ENCODE data around the gene ADAD2. TPM values are rescaled to one million over a fixed set of nuclear protein-coding genes. Genes with fewer than 3 reads are reported as not detected.
A peak's percentile ranks its signal among the peaks of the same experiment; 100 is the strongest.

Gene ADAD2
- total and polyA plus RNA-seq, 10 of the 15 experiments (the other 5 are each of a cell fraction or from before 2014, with no cell fraction given), result 0.44 to 0.68 (median 0.51) TPM; not detected in 7

GRCh38 chr16:84155771-84156170 is 35.2 kb upstream of the ADAD2 start:
- FAIRE-seq (no peak), ATAC-seq (no peak), DNase-seq (ENCODE audit: low read depth, low spot score) (no peak)
- Histone ChIP-seq H3K9ac (ENCODE audit: control insufficient read depth, insufficient read depth, low read length) (no peak overlapping the region), H2AFZ (ENCODE audit: control insufficient read depth, low read depth, low read length) (no peak overlapping the region), H3K4me1 (ENCODE audit: control insufficient read depth, insufficient read depth, low read length) (no peaks in the 10 kb centered on the region), H3K4me2 (ENCODE audit: control insufficient read depth, insufficient read depth) (no peak overlapping the region), H3K79me2 (ENCODE audit: control insufficient read depth, insufficient read depth, low read length) (no peaks in the 10 kb centered on the region), H3K27me3 (replicated peaks in 1 of 2; ENCODE audit: control insufficient read depth in 2 of 2, insufficient read depth in 2 of 2, low read length in 1 of 2) (peaks cover 0 to 2% of the 10 kb centered on the region in 2 experiments; a peak in 1 of 4 replicates), H3K27ac (ENCODE audit: control insufficient read depth, insufficient read depth) (no peak overlapping the region), H3K4me3 (no peak overlapping the region), H4K20me1 (ENCODE audit: control insufficient read depth, insufficient read depth) (no peaks in the 10 kb centered on the region), H3K9me3 (replicated peaks; ENCODE audit: control insufficient read depth, insufficient read depth, low read length) (no peaks in the 10 kb centered on the region), H3K36me3 (ENCODE audit: control insufficient read depth in 2 of 2, insufficient read depth in 2 of 2, low read length in 1 of 2) (no peaks in the 10 kb centered on the region)
- SMC1A ChIA-PET (ENCODE audit: uncharacterized antibody, unreplicated experiment), result interaction anchor here (0.7 kb wide), 1 partner anchor 25 kb away, joined by 3 read pairs; no protein-coding TSS in a partner anchor
- TF ChIP-seq CHD2 (IDR thresholded peaks at IDR 0.05; ENCODE audit: borderline replicate concordance, low read depth, low read length) (no peak), KDM1A (IDR thresholded peaks at IDR 0.05; ENCODE audit: borderline replicate concordance) (no peak)
- RAD21 ChIA-PET (ENCODE audit: unreplicated experiment), result no interaction called here
- no TSS peak for BruUV-seq (replicated peaks)
- CTCF ChIA-PET, result interaction anchor here (0.8 to 1.4 kb wide), 3 partner anchors 12 to 90 kb away, joined by 3 to 5 read pairs (median 3); partner anchors contain the start of gene TAF1C
- POLR2A ChIA-PET, result no interaction called here
- intact Hi-C loops (cut with micrococcal nuclease; ENCODE audit: unreplicated experiment), result no loop called here
- WGBS (ENCODE audit: insufficient coverage, insufficient replicate concordance, low lambda C conversion rate, missing lambda C conversion rate), result 46% methylated on average over 6 of the region's 6 CpGs
- in situ Hi-C loops (cut with MboI), result no loop called here

DNA sequence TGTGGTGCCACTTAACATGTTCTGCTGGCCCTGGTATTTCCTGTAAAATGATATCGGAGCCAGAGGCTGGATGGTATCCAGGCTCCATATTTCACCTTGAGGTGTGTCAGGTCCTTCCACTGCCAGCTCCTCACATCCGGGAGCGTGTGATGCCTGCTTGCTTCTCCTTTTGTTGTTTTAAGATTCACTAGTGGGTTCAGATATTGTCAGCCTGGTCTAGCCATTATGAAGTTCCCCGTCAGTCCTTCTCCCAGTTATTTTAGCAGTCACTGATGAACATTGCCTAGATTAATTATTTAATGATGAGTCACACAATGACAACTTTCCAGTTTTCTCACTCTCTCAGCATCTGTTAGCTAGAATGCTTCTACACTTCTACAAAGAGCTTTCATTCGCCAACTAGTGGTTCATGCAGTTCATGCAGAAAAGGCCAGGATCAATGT is 34.6 kb upstream of the ADAD2 start:
- no TSS peak for BruUV-seq (replicated peaks)
- ChIA-PET CTCF (interaction anchor here (0.8 to 1.4 kb wide), 3 partner anchors 11 to 90 kb away, joined by 3 to 5 read pairs (median 3); partner anchors contain the start of gene TAF1C), SMC1A (ENCODE audit: uncharacterized antibody, unreplicated experiment) (no interaction called here), POLR2A (no interaction called here), RAD21 (ENCODE audit: unreplicated experiment) (interaction anchor here (0.7 kb wide), 1 partner anchor 52 kb away, joined by 4 read pairs; no protein-coding TSS in a partner anchor)
- Histone ChIP-seq H3K36me3 (ENCODE audit: control insufficient read depth in 2 of 2, insufficient read depth in 2 of 2, low read length in 1 of 2) (no peaks in the 10 kb centered on the region), H3K4me3 (no peak overlapping the region), H2AFZ (ENCODE audit: control insufficient read depth, low read depth, low read length) (no peak overlapping the region), H3K79me2 (ENCODE audit: control insufficient read depth, insufficient read depth, low read length) (no peaks in the 10 kb centered on the region), H3K9me3 (replicated peaks; ENCODE audit: control insufficient read depth, insufficient read depth, low read length) (no peaks in the 10 kb centered on the region), H3K27ac (ENCODE audit: control insufficient read depth, insufficient read depth) (no peak overlapping the region), H3K4me2 (ENCODE audit: control insufficient read depth, insufficient read depth) (no peak overlapping the region), H3K4me1 (ENCODE audit: control insufficient read depth, insufficient read depth, low read length) (no peaks in the 10 kb centered on the region), H4K20me1 (ENCODE audit: control insufficient read depth, insufficient read depth) (no peaks in the 10 kb centered on the region), H3K27me3 (replicated peaks in 1 of 2; ENCODE audit: control insufficient read depth in 2 of 2, insufficient read depth in 2 of 2, low read length in 1 of 2) (peaks cover 0 to 2% of the 10 kb centered on the region in 2 experiments; a peak in 1 of 4 replicates), H3K9ac (ENCODE audit: control insufficient read depth, insufficient read depth, low read length) (no peak overlapping the region)
- FAIRE-seq, result peak; percentile 18
- in situ Hi-C loops (cut with MboI) (no loop called here), intact Hi-C loops (cut with micrococcal nuclease; ENCODE audit: unreplicated experiment) (no loop called here)
- WGBS (ENCODE audit: insufficient coverage, insufficient replicate concordance, low lambda C conversion rate, missing lambda C conversion rate), result 66% methylated on average over 5 of the region's 5 CpGs
- ATAC-seq, result no peak; the same call in 2 of the 3 replicates
- no peak for DNase-seq (ENCODE audit: low read depth, low spot score)
- TF ChIP-seq CTCF (IDR thresholded peaks at IDR 0.05 in 2 of 3, conservative IDR thresholded peaks at IDR 0.05 in 1 of 3; ENCODE audit: control insufficient read depth in 2 of 3, extremely low read depth in 1 of 3, insufficient read depth in 1 of 3, low read depth in 3 of 3, low read length in 3 of 3) (0 out of 6 replicates have a peak, but pooled peaks of 1 of the 3 experiments have one; percentile 3), IRF4 (IDR thresholded peaks at IDR 0.05; ENCODE audit: low read depth, low read length) (no peak)

All from GM12878 (cell line).